PC-3 (cell line): Measurements from ENCODE around the gene RPS5. TPM values are rescaled to one million over a fixed set of nuclear protein-coding genes. Genes with fewer than 3 reads are reported as not detected.

ENCODE experiments used
- ATAC-seq: fragments of 200-7000 bp; cut with Tn5 transposase; 2 replicates; pipeline ENCODE4 v1.9.1; 2020; ENCODE audit warnings: mild to moderate bottlenecking, moderate library complexity
- BruUV-seq: library from RNA; stranded (reverse); fragments of 400-500 nt; replicated peaks from 2 replicates; lab custom pipeline; 2021; lab: Mats Ljungman, UMichigan
- CTCF ChIA-PET: fragments of 300-600 bp; sonication (Branson Sonifier 250); formaldehyde crosslinking; loops from one replicate; lab custom pipeline; 2022; ENCODE audit warnings: antibody characterized with exemption; lab: Charles Lee
- POLR2A ChIA-PET: fragments of 300-600 bp; sonication (Branson Sonifier 250); formaldehyde crosslinking; loops from one replicate; lab custom pipeline; 2022; ENCODE audit warnings: antibody characterized with exemption; ENCODE audit not compliant: unreplicated experiment; lab: Charles Lee
- DNase-seq: peaks from one replicate; pipeline ENCODE4 v3.0.0-alpha.2; 2015
- H2AFZ ChIP-seq: fragments of 300-600 bp; sonication (generic); 2 replicates; pipeline ENCODE4 v1.6.0; 2016; ENCODE audit warnings: antibody characterized with exemption, low read length
- H3F3A ChIP-seq: fragments of 300-600 bp; sonication (generic); one replicate; pipeline ENCODE4 v1.6.0; 2017; ENCODE audit warnings: antibody characterized with exemption, low read length, control low read depth, mild to moderate bottlenecking; ENCODE audit not compliant: unreplicated experiment
- H3K27ac ChIP-seq: fragments of 300-600 bp; sonication (generic); 2 replicates; pipeline ENCODE4 v1.5.1; 2016; ENCODE audit warnings: mild to moderate bottlenecking, low read length
- H3K27me3 ChIP-seq: fragments of 300-600 bp; sonication (generic); 2 replicates; pipeline ENCODE4 v1.6.1; 2016; ENCODE audit warnings: low read length, mixed read lengths
- H3K36me3 ChIP-seq: fragments of 300-600 bp; sonication (generic); 2 replicates; pipeline ENCODE4 v1.6.1; 2016; ENCODE audit warnings: low read depth, mixed run types, low read length, mixed read lengths
- H3K4me1 ChIP-seq: fragments of 300-600 bp; sonication (generic); 2 replicates; pipeline ENCODE4 v1.5.1; 2016; ENCODE audit warnings: low read length; ENCODE audit not compliant: insufficient read depth
- H3K4me2 ChIP-seq: fragments of 300-600 bp; sonication (generic); 2 replicates; pipeline ENCODE4 v1.6.0; 2016; ENCODE audit warnings: low read length
- H3K4me3 ChIP-seq: fragments of 300-600 bp; sonication (generic); 2 replicates; pipeline ENCODE4 v1.5.1; 2016; ENCODE audit warnings: mild to moderate bottlenecking, low read length, mixed read lengths
- H3K79me2 ChIP-seq: fragments of 300-600 bp; sonication (generic); 2 replicates; pipeline ENCODE4 v1.6.1; 2017; ENCODE audit warnings: low read length, mixed read lengths
- H3K9ac ChIP-seq: fragments of 300-600 bp; sonication (generic); 2 replicates; pipeline ENCODE4 v1.6.0; 2016; ENCODE audit warnings: mild to moderate bottlenecking, low read length
- H3K9me2 ChIP-seq: fragments of 300-600 bp; sonication (generic); replicated peaks from 2 replicates; pipeline ENCODE4 v1.6.1; 2016; ENCODE audit warnings: mixed run types, low read length, mixed read lengths
- H3K9me3 ChIP-seq: fragments of 300-600 bp; sonication (generic); 2 replicates; pipeline ENCODE4 v1.6.1; 2016; ENCODE audit warnings: low read length, mixed read lengths
- H4K20me1 ChIP-seq: fragments of 300-600 bp; sonication (generic); 2 replicates; pipeline ENCODE4 v1.6.1; 2016; ENCODE audit warnings: low read length, mixed read lengths
- EZH2 ChIP-seq: fragments of 300-600 bp; sonication (generic); IDR thresholded peaks from one replicate; pipeline ENCODE4 v1.6.1; 2017; ENCODE audit warnings: antibody characterized with exemption, mild to moderate bottlenecking, low read length; ENCODE audit not compliant: unreplicated experiment
- EZH2phosphoT487 ChIP-seq: fragments of 300-600 bp; sonication (generic); IDR thresholded peaks from 2 replicates; pipeline ENCODE4 v1.6.1; 2018; ENCODE audit warnings: mild to moderate bottlenecking, antibody characterized with exemption, low read length, borderline replicate concordance
- intact Hi-C: fragments of 100-400 bp; cut with micrococcal nuclease; formaldehyde crosslinking; loops from 2 replicates; pipeline ENCODE4 v1.9.0; 2023
- total RNA-seq: library from RNA; depleted of rRNA; stranded (reverse); fragments of >200 nt; gene quantifications from 2 replicates; pipeline ENCODE4 v1.2.3, GENCODE V29; 2014
- TF ChIP-seq, protein P1 (sequence below): fragments of 300-600 bp; sonication (generic); conservative IDR thresholded peaks from 2 replicates; pipeline ENCODE4 v1.5.1; 2017; ENCODE audit warnings: antibody characterized with exemption, low read depth, mild to moderate bottlenecking, low read length

Gene RPS5
- total RNA-seq, 1 experiment from 2014 or later: 3,776 TPM

GRCh38 chr19:58380037-58380661 is 6.9 kb upstream of the RPS5 start:
- peak overlapping the region; percentile 92 for H3K4me2 ChIP-seq
- POLR2A ChIA-PET: no interaction called here
- intact Hi-C loops: loop anchor here (1.0 to 2.0 kb wide), 3 partner anchors 53 to 75 kb away; partner anchors contain the start of genes ERVK3-1 and ZNF324B
- no peaks in the 10 kb centered on the region for H3F3A ChIP-seq
- peak overlapping the region; percentile 79 for H3K4me3 ChIP-seq
- H3K27me3 ChIP-seq: no peaks in the 10 kb centered on the region
- BruUV-seq: TSS peak; percentile 27
- peaks cover 15% of the 10 kb centered on the region for H3K4me1 ChIP-seq
- CTCF ChIA-PET: interaction anchor here (0.6 kb wide), 1 partner anchor 23 kb away, joined by 3 read pairs; no protein-coding TSS in a partner anchor
- ATAC-seq (peak; percentile 1), DNase-seq (no peak)
- H3K79me2 ChIP-seq: peaks cover 14% of the 10 kb centered on the region
- H3K9ac ChIP-seq: peak overlapping the region; percentile 90
- peak overlapping the region; percentile 73; the same call in 1 of the 2 replicates for H3K27ac ChIP-seq
- H3K9me2 ChIP-seq: no peaks in the 10 kb centered on the region
- H3K36me3 ChIP-seq: no peaks in the 10 kb centered on the region
- H2AFZ ChIP-seq: peak overlapping the region; percentile 71
- no peaks in the 10 kb centered on the region for H3K9me3 ChIP-seq
- TF ChIP-seq EZH2 (no peak), EZH2phosphoT487 (no peak)
- TF ChIP-seq, protein P1, sequence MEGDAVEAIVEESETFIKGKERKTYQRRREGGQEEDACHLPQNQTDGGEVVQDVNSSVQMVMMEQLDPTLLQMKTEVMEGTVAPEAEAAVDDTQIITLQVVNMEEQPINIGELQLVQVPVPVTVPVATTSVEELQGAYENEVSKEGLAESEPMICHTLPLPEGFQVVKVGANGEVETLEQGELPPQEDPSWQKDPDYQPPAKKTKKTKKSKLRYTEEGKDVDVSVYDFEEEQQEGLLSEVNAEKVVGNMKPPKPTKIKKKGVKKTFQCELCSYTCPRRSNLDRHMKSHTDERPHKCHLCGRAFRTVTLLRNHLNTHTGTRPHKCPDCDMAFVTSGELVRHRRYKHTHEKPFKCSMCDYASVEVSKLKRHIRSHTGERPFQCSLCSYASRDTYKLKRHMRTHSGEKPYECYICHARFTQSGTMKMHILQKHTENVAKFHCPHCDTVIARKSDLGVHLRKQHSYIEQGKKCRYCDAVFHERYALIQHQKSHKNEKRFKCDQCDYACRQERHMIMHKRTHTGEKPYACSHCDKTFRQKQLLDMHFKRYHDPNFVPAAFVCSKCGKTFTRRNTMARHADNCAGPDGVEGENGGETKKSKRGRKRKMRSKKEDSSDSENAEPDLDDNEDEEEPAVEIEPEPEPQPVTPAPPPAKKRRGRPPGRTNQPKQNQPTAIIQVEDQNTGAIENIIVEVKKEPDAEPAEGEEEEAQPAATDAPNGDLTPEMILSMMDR: no peak
- no peaks in the 10 kb centered on the region for H4K20me1 ChIP-seq

DNA sequence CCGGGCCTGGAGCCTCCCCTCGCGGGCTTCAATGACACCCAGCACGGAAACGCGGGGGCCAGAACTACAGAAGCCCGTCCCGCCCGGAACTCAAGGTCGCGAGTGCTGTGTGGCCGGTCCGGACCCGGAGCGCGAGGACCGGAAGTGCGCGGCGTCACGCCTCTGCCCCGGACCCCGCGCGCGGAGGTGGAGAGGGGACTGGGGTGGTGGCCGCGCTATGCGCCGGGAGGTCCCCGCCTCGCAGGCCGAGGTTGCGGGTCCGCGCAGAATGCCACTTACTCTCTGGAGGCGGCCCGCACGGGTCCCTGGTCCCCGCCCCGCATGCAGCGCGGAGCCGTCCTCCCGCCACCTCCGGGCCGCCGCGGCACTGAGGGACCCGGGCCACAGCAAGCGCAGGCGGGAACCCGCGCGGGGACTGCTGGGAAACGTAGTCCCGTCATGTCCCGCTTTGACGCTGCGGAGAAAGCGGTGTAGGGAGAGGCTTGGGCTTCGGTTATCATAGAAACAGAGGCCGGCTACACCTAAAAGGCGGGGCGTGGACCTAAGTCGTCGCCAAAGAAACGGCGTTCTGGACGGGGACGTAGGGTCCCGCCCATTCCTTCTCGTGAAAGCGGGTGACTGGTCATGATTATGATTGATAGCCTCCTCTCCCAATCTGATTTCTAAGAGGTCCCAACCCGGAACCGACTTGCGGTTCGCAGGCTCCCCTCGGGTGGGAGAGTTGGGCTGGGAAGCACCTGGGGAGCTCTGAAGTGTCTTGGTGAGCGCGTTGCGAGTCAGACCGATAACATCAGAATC is 6.2 kb upstream of the RPS5 start, which contains the start of gene ZNF837:
TSS of gene ZNF837 (minus strand) at position 369 of the 798 bp plus-strand sequence. CDS start 11,698 bp downstream, outside the sequence.
- H3K4me2 ChIP-seq: peak within 1 kb of the TSS; percentile 92
- H3K36me3 ChIP-seq: no peaks in the 10 kb centered on the region
- no peaks in the 10 kb centered on the region for H3K27me3 ChIP-seq
- no peaks in the 10 kb centered on the region for H3F3A ChIP-seq
- H3K9ac ChIP-seq: peak within 1 kb of the TSS; percentile 90
- intact Hi-C loops: loop anchor here (1.0 to 2.0 kb wide), 4 partner anchors 19 to 76 kb away; partner anchors contain the start of genes ERVK3-1, ZNF324B and ZNF497
- TF ChIP-seq EZH2phosphoT487 (no peak), EZH2 (no peak)
- TF ChIP-seq, protein P1: no peak
- H3K27ac ChIP-seq: peak within 1 kb of the TSS; percentile 73
- H3K9me2 ChIP-seq: no peaks in the 10 kb centered on the region
- no peaks in the 10 kb centered on the region for H4K20me1 ChIP-seq
- H3K4me3 ChIP-seq: peak within 1 kb of the TSS; percentile 79
- peaks cover 21% of the 10 kb centered on the region for H3K79me2 ChIP-seq
- peak; percentile 100 for DNase-seq
- peaks cover 19% of the 10 kb centered on the region for H3K4me1 ChIP-seq
- POLR2A ChIA-PET: interaction anchor here (0.7 kb wide), 1 partner anchor 21 kb away, joined by 6 read pairs; no protein-coding TSS in a partner anchor
- CTCF ChIA-PET: interaction anchor here (1.1 kb wide), 1 partner anchor 139 kb away, joined by 9 read pairs; the partner anchor contains the start of gene ZBTB45
- peak within 1 kb of the TSS; percentile 71 for H2AFZ ChIP-seq
- BruUV-seq: no TSS peak
- ATAC-seq: peak; percentile 91
- H3K9me3 ChIP-seq: no peaks in the 10 kb centered on the region
